HepG2 (cell line): ENCODE data around the gene COL8A2. TPM values are rescaled to one million over a fixed set of nuclear protein-coding genes. Genes with fewer than 3 reads are reported as not detected.

Experiments used
- ATAC-seq: fragments of 200-7000 bp; cut with Tn5 transposase; 3 replicates; pipeline ENCODE4 v1.9.1; 2020; ENCODE audit warnings: mild to moderate bottlenecking, moderate library complexity
- BruUV-seq: library from RNA; stranded (reverse); fragments of 400-500 nt; replicated peaks from 2 replicates; lab custom pipeline; 2021; lab: Mats Ljungman, UMichigan
- CTCF ChIA-PET: fragments of 300-600 bp; formaldehyde crosslinking; extraction: SDS; loops from one replicate; lab custom pipeline; 2021; ENCODE audit warnings: low total read pairs, inconsistent platforms, low intra/inter-chr PET ratio; lab: Yijun Ruan, JAX
- POLR2A ChIA-PET: fragments of 350-600 bp; sonication (Branson Sonifier 250); formaldehyde crosslinking; loops from one replicate; lab custom pipeline; 2020; ENCODE audit warnings: antibody characterized with exemption, inconsistent platforms; lab: Yijun Ruan, JAX
- DNase-seq: peaks from one replicate; pipeline ENCODE4 v3.0.0-alpha.2; 2015; ENCODE audit warnings: low spot score
- FAIRE-seq: peaks from 3 replicates; lab custom pipeline; 2011; peaks lifted over from hg19 to GRCh38; lab: Jason Lieb, UNC
- H2AFZ ChIP-seq: one replicate; pipeline ENCODE4 v1.6.1; 2011; ENCODE audit warnings: low read length, inconsistent platforms
- H3K27ac ChIP-seq: fragments of 300-600 bp; 3 replicates; pipeline ENCODE4 v1.8.0; 2011; ENCODE audit warnings: mixed run types, mild to moderate bottlenecking, mixed read lengths, low read length, inconsistent platforms; ENCODE audit not compliant: insufficient read depth; ENCODE audit errors: extremely low read length
- H3K27me3 ChIP-seq, 2 experiments: fragments of 200-600 bp in 1 of 2; 2 replicates in 1 of 2; 3 replicates in 1 of 2; pipeline versions ENCODE4 v1.6.0 to v1.8.0; 2011; ENCODE audit warnings: low read length in 2 of 2, mild to moderate bottlenecking in 2 of 2, moderate library complexity in 2 of 2, inconsistent platforms in 1 of 2; ENCODE audit not compliant: insufficient read depth in 2 of 2, control insufficient read depth in 1 of 2
- H3K36me3 ChIP-seq, 2 experiments: fragments of 200-600 bp in 1 of 2; replicated peaks in 1 of 2; 2 replicates in 1 of 2; 3 replicates in 1 of 2; pipeline versions ENCODE4 v1.5.1 to v1.8.0; 2011; ENCODE audit warnings: low read length in 2 of 2, inconsistent platforms in 1 of 2; ENCODE audit not compliant: insufficient read depth in 2 of 2, control insufficient read depth in 1 of 2
- H3K4me1 ChIP-seq: 2 replicates; pipeline ENCODE4 v1.5.1; 2012; ENCODE audit warnings: low read length, inconsistent platforms; ENCODE audit not compliant: insufficient read depth
- H3K4me2 ChIP-seq: 2 replicates; pipeline ENCODE4 v1.6.0; 2011; ENCODE audit warnings: low read depth, low read length, inconsistent platforms
- H3K4me3 ChIP-seq, 3 experiments: fragments of 200-600 bp in 1 of 3; sonication (generic), shearing (Covaris generic) in 1 of 3; replicated peaks in 1 of 3; 2 replicates each; pipeline ENCODE4 v1.5.1; 2011 to 2016; ENCODE audit warnings: low read length in 3 of 3, inconsistent platforms in 2 of 3, low read depth in 2 of 3, mild to moderate bottlenecking in 2 of 3, control low read depth in 1 of 3, mixed read lengths in 1 of 3; ENCODE audit not compliant: insufficient read depth in 1 of 3
- H3K79me2 ChIP-seq: one replicate; pipeline ENCODE4 v1.6.1; 2011; ENCODE audit warnings: low read length, inconsistent platforms; ENCODE audit not compliant: insufficient read depth
- H3K9ac ChIP-seq: 2 replicates; pipeline ENCODE4 v1.6.0; 2011; ENCODE audit warnings: mild to moderate bottlenecking, low read depth, low read length, inconsistent platforms; ENCODE audit not compliant: insufficient read depth
- H3K9me3 ChIP-seq: 2 replicates; pipeline ENCODE4 v1.5.1; 2012; ENCODE audit warnings: mild to moderate bottlenecking, low read length
- H4K20me1 ChIP-seq: 2 replicates; pipeline ENCODE4 v1.6.0; 2011; ENCODE audit warnings: inconsistent platforms, mild to moderate bottlenecking, low read length, moderate library complexity; ENCODE audit not compliant: insufficient read depth
- ATF2 ChIP-seq: sonication (generic); formaldehyde crosslinking; IDR thresholded peaks from 2 replicates; pipeline ENCODE4 v1.4.0; 2020; ENCODE audit warnings: missing genetic modification reagents
- CBFB ChIP-seq: sonication (generic); formaldehyde crosslinking; IDR thresholded peaks from 2 replicates; pipeline ENCODE4 v1.4.0; 2020; ENCODE audit warnings: missing genetic modification reagents
- CHD4 ChIP-seq: fragments of 200-600 bp; sonication (generic); IDR thresholded peaks from 2 replicates; pipeline ENCODE4 v1.7.0; 2017; ENCODE audit warnings: mild to moderate bottlenecking, low read length, borderline replicate concordance
- CTCF ChIP-seq: sonication (generic); formaldehyde crosslinking; IDR thresholded peaks from 2 replicates; pipeline ENCODE4 v1.5.0; 2020; ENCODE audit warnings: mild to moderate bottlenecking, missing genetic modification reagents, moderate library complexity
- GABPA ChIP-seq, 2 experiments: IDR thresholded peaks; 2 replicates each; pipeline ENCODE4 v1.6.1; 2011 to 2016; ENCODE audit warnings: low read depth in 2 of 2, low read length in 1 of 2, missing biosample characterization in 1 of 2, missing genetic modification characterization in 1 of 2
- HINFP ChIP-seq: sonication (generic); formaldehyde crosslinking; IDR thresholded peaks from 2 replicates; pipeline ENCODE4 v1.4.0; 2020; ENCODE audit warnings: low read depth, mild to moderate bottlenecking, missing genetic modification reagents
- KAT8 ChIP-seq: IDR thresholded peaks from 2 replicates; pipeline ENCODE4 v1.6.1; 2016; ENCODE audit warnings: missing genetic modification reagents, missing compliant biosample characterization
- NCOR1 ChIP-seq: fragments of 200-600 bp; sonication (generic); IDR thresholded peaks from 2 replicates; pipeline ENCODE4 v1.7.0; 2017; ENCODE audit warnings: antibody characterized with exemption, low read length, borderline replicate concordance
- REPIN1 ChIP-seq: sonication (generic); formaldehyde crosslinking; IDR thresholded peaks from 2 replicates; pipeline ENCODE4 v1.8.0; 2022; ENCODE audit warnings: missing genetic modification reagents, low read depth, mild to moderate bottlenecking, borderline replicate concordance
- SALL1 ChIP-seq: sonication (generic); formaldehyde crosslinking; IDR thresholded peaks from 2 replicates; pipeline ENCODE4 v1.8.0; 2022; ENCODE audit warnings: mild to moderate bottlenecking, missing genetic modification reagents
- ZBTB33 ChIP-seq: sonication (generic); formaldehyde crosslinking; IDR thresholded peaks from 2 replicates; pipeline ENCODE4 v1.4.0; 2020; ENCODE audit warnings: missing genetic modification reagents
- ZKSCAN1 ChIP-seq: fragments of 150-350 bp; IDR thresholded peaks from 2 replicates; pipeline ENCODE4 v1.6.1; 2014; ENCODE audit warnings: low read length
- ZNF143 ChIP-seq: sonication (generic); formaldehyde crosslinking; IDR thresholded peaks from 2 replicates; pipeline ENCODE4 v1.4.0; 2020; ENCODE audit warnings: missing genetic modification reagents
- ZNF160 ChIP-seq: sonication (generic); formaldehyde crosslinking; IDR thresholded peaks from 2 replicates; pipeline ENCODE4 v1.8.0; 2022; ENCODE audit warnings: mild to moderate bottlenecking, inconsistent platforms, missing genetic modification reagents
- ZNF235 ChIP-seq: sonication (generic); formaldehyde crosslinking; IDR thresholded peaks from 2 replicates; pipeline ENCODE4 v1.8.1; 2023; ENCODE audit warnings: mild to moderate bottlenecking, missing genetic modification reagents, borderline replicate concordance
- ZNF333 ChIP-seq: sonication (generic); formaldehyde crosslinking; IDR thresholded peaks from 2 replicates; pipeline ENCODE4 v1.4.0; 2020; ENCODE audit warnings: mild to moderate bottlenecking, missing genetic modification reagents, borderline replicate concordance
- WGBS: methylation state at CpG from one replicate; pipeline ENCODE4 v1.1.6; 2017; ENCODE audit warnings: low lambda C conversion rate; 5-methylcytosine and 5-hydroxymethylcytosine counted together
- in situ Hi-C: cut with HindIII; loops from 2 replicates; pipeline ENCODE4 v1.10.0; 2017; ENCODE audit warnings: low pct_unique_long_range_greater_than_20kb; ENCODE audit not compliant: extremely low pct_ligation_motif_present
- intact Hi-C: fragments of 100-400 bp; cut with micrococcal nuclease; formaldehyde crosslinking; loops from one replicate; pipeline ENCODE4 v1.10.0; 2022; ENCODE audit not compliant: unreplicated experiment
- polyA plus RNA-seq, 8 experiments: library from polyadenylated mRNA; depleted of rRNA in 3 of 8; stranded (reverse) in 7 of 8; unstranded in 1 of 8; fragments of >200 nt; fragmentation: Illumina TruSeq in 4 of 8; extraction: Trizol in 4 of 8; gene quantifications; 2 replicates each; pipeline versions ENCODE4 v1.2.1 to v1.2.3, GENCODE V29; 2011 to 2016; ENCODE audit warnings: low read depth in 4 of 8, missing spikeins in 1 of 8, mixed read lengths in 1 of 8; ENCODE audit not compliant: insufficient read depth in 1 of 8
- total RNA-seq, 5 experiments: library from RNA; depleted of rRNA; stranded (reverse); fragments of >200 nt; fragmentation: Illumina TruSeq; extraction: Trizol; gene quantifications; 2 replicates each; pipeline ENCODE4 v1.2.3, GENCODE V29; 2016; ENCODE audit warnings: low read depth in 1 of 5

Gene COL8A2
- total and polyA plus RNA-seq, 2 of the 13 experiments (the other 11 are each of a cell fraction or from before 2014, with no cell fraction given) = 0.13 to 0.24 TPM

GRCh38 chr1:36160949-36161485 is 36.0 kb upstream of the COL8A2 start:
- Histone ChIP-seq H3K9me3 (no peaks in the 10 kb centered on the region), H3K4me3 (0 out of 6 replicates have a peak overlapping the region, but pooled peaks of 1 of the 3 experiments have one; percentile 25), H3K79me2 (peaks cover 5% of the 10 kb centered on the region), H3K27me3 (no peaks in the 10 kb centered on the region), H3K4me1 (peaks cover 33% of the 10 kb centered on the region), H3K36me3 (no peaks in the 10 kb centered on the region; a peak in 1 of 5 replicates), H4K20me1 (no peaks in the 10 kb centered on the region), H3K9ac (peak overlapping the region; percentile 26; the same call in 1 of the 2 replicates), H3K4me2 (peak overlapping the region; percentile 21), H2AFZ (no peak overlapping the region), H3K27ac (no peak overlapping the region)
- 69% methylated on average over 8 of the region's 12 CpGs for whole genome bisulfite sequencing
- ATAC-seq (peak; percentile 53), FAIRE-seq (no peak), DNase-seq (no peak)
- no TSS peak for BruUV-seq
- intact Hi-C loops = no loop called here
- ChIA-PET CTCF (no interaction called here), POLR2A (interaction anchor here (1.1 to 1.3 kb wide), 3 partner anchors 11 to 226 kb away, joined by 3 to 7 read pairs (median 6); partner anchors contain the start of genes THRAP3 and TRAPPC3)
- in situ Hi-C loops = no loop called here
- TF ChIP-seq KAT8 (CRISPR knock-in tag) (peak; percentile 18; the same call in 1 of the 2 replicates), REPIN1 (CRISPR knock-in tag) (no peak), ZNF143 (CRISPR knock-in tag) (no peak), ZKSCAN1 (no peak), ZNF160 (CRISPR knock-in tag) (no peak), SALL1 (CRISPR knock-in tag) (0 out of 2 replicates have a peak, but pooled peaks have one; percentile 15), HINFP (no peak), GABPA (IDR thresholded peaks at IDR 0.05; ENCODE audit: low read depth, low read length) (peak; percentile 27; the same call in 1 of the 2 replicates), GABPA (CRISPR knock-in tag; IDR thresholded peaks at IDR 0.05; ENCODE audit: low read depth) (peak; percentile 70), CTCF (CRISPR knock-in tag) (peak; percentile 46), ZNF235 (CRISPR knock-in tag) (no peak), NCOR1 (no peak), ZNF333 (CRISPR knock-in tag) (no peak), CHD4 (no peak), ZBTB33 (CRISPR knock-in tag) (no peak), CBFB (no peak), ATF2 (CRISPR knock-in tag) (no peak)
